GM18511 (cell line): ENCODE results near the gene SMIM10.
"Not testable (repeated sequence)": the region's sequence is repeated elsewhere in the genome, so short reads cannot be mapped to it uniquely, and the experiment has no call there.

Experiments
- ATAC-seq: cut with Tn5 transposase; IDR thresholded peaks from one replicate; pipeline ENCODE4 v1.9.1; 2021; ENCODE audit warnings: mild to moderate bottlenecking, moderate library complexity; ENCODE audit not compliant: unreplicated experiment

The SMIM10 gene

DNA sequence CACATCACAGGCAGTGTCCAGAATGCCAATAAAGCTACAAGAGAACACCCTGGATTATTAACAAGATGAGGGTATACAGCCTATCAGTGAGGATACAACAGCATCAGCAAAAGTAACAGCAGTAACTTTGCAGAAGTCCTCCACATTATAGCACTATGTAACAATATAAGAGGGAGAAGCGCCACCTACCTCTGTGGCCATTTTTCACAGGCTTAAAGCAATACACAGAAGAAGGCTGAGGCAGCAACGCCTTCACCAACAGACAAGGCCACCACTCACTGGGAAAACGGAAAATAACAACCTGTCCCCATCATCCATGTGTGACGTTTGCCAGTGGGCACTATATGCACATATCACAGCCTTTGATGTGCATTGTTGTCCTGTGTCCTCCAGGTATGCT lies 19.0 kb downstream of the SMIM10 start:
- no peak for ATAC-seq

DNA sequence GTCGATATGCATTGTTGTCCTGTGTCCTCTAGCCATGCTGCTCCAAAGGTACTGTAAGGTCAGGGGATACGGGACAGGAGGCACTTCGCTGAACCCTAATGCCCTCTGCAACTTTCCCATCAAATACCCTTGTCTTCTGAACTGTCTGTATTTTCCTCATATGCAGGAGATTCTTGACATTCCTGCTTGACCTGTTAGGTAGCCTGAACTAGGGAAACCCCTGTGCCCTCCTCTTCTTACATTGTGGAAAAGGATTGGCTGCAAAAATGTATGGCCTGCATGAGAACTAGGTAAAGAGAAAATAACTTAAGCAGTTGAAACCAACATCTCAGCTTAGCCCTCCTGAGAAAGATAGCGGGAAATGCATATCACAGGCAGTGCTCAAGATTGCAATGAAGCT lies 20.1 kb downstream of the SMIM10 start:
- ATAC-seq, result no peak

DNA sequence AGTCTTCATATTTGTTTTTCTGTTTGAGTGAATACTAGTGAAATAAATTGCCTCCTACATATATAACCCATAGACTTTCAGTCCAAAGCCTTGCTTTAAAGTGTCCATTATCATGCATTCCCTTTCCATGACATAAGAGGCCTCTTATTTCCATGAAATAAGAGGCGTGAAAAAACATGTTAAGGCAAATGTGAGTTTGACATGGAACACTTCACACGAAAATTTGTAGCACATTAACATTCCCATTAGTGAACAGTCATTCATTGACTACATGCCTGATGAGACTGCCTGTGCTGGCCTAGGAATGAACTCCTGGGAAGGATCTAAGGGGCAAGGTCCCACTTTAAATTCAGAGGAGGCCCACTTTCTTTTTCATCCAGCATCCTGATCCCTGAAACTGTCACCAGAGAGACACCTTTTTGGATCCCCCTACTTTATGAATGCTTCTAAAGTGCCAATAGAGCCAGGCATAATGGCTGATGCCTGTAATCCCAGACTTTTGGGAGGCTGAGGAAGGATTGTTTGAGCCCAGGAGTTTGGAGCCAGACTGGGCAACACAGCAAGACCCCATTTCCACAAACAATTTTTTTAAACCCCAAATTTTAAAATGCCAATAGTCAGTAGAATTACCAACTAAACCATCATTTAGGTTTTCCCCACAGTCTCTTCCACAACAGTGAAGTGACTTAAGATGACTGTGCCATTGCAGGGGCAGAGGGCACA lies 24.9 kb downstream of the SMIM10 start:
- no peak for ATAC-seq

DNA sequence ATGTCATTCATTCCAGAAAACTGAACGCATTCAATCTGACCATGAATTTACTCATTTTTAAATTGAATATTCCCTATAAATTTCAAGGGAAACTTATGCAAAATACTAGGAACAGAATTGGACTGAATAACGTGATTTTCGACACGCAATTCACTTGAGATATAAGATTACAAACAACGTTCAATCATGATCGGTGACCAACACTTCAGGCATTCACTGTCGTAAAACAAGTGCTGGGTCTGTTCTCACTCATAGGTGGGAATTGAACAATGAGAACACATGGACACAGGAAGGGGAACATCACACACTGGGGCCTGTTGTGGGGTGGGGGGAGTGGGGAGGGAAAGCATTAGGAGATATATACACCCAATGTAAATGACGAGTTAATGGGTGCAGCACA lies 29.1 kb downstream of the SMIM10 start:
- not testable (repeated sequence) for ATAC-seq

DNA sequence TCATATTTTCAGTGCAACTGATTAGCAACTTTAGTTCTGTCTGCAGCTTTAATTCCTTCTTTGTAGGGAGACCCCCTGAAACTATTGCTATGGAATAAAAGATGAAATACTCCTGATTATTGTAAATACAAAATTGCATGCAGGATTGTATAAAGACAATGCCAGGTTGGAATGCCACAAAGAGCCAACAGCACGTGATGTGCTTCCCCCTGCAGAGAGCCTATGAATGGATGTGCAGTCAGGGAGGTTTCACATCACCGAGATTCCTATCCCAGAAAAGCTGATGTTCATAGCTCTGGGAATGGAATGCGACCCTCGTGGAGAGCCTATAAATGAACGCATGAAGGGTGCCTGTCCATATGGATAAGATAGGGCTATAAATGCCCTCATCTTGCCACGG lies 33.0 kb downstream of the SMIM10 start:
- ATAC-seq, result not testable (repeated sequence)

DNA sequence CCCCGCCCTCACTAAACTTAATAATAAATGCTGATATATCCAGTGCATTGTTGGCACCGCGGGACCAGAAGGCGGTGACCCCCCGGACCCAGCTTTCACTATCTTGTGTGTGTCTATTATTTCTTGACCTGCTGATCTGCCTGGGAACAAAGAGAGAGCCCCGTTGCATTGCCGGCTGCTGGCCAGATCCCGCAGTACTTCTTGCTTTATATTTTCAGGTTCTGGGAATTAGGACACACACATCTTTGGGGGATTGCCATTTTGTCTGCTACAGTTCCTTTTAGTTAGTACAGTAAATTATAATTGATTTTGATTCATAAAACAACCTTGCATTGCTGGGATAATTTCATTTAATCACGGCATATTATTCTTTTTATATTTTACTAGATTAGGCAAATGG lies 33.7 kb downstream of the SMIM10 start:
- no peak for ATAC-seq

DNA sequence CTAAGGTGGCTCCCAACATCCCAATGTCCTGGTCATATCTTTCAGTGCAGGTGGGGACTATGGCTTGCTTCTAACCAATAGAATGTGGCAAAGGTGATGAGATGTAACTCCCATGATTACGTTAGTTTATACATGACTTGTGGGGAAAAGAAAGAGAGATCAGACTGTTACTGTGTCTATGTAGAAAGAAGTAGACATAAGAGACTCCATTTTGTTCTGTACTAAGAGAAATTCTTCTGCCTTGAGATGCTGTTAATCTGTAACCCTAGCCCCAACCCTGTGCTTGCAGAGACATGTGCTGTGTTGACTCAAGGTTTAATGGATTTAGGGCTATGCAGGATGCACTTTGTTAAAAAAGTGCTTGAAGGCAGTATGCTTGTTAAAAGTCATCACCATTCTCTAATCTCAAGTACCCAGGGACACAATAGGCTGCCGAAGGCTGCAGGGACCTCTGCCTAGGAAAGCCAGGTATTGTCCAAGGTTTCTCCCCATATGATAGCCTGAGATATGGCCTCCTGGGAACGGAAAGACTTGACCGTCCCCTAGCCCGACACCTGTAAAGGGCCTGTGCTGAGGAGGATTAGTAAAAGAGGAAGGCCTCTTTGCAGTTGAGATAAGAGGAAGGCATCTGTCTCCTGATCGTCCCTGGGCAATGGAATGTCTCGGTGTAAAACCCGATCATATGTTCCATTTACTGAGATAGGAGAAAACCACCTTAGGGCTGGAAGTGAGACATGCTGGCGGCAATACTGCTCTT lies 39.6 kb downstream of the SMIM10 start:
- not testable (repeated sequence) for ATAC-seq

DNA sequence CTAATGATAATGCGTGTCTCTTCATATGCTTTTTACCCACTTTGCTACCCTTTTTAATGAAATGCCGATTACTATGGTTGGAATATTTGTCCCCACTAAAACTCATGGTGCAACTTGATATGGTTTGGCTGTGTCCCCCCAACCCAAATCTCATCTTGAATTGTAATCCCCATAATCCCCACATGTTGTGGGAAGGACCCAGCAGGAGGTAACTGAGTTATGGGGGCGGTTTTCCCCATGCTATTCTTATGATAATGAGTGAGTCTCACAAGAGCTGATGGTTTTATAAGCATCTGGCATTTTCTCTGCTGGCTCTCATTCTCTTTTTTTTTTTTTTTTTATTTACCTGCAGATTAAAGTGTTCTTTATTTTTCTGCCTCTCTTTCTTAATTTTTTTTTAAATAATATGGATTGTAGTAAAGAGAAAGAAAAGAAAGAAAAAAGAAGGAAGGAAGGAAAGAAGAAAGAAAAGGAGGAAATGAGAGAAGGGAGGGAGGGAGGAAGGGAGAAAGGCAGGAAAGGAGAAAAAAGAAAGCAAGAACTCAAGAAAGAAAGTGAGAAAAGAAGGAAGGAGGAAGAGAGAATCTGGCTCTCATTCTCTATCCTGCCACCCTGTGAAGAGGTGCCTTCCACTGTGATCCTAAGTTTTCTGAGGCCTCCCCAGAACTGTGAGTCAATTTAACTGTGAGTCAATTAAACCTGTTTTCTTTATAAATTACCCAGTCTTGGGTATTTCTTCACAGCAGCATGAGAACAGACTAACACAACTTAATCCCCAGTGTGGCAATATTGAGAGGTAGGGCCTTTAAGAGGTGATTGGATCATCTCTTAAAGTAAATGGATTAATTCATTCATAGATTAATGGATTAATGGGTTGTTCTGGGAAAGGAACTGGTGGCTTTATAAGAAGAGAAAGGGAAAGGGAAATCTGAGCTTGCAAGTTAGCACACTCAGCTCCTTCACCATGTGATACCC lies 50.6 kb downstream of the SMIM10 start:
- ATAC-seq, result not testable (repeated sequence)
